ENCODE results near the gene SORCS2.

The SORCS2 gene

GRCh38 chr4:7248857-7249256 lies 56.5 kb downstream of the SORCS2 start:
- FAIRE-seq = no peak

- FAIRE-seq = no peak
Observed at GRCh38 chr4:7251321-7251720, 59.0 kb downstream of the SORCS2 start.

GRCh38 chr4:7252051-7252450 lies 59.7 kb downstream of the SORCS2 start:
- FAIRE-seq = no peak

GRCh38 chr4:7252510-7253340 lies 60.4 kb downstream of the SORCS2 start:
- no peak for FAIRE-seq

GRCh38 chr4:7253341-7253700 lies 61.0 kb downstream of the SORCS2 start:
- no peak for FAIRE-seq

GRCh38 chr4:7253837-7254236 lies 61.5 kb downstream of the SORCS2 start:
- FAIRE-seq = no peak

GRCh38 chr4:7254736-7255487 lies 62.6 kb downstream of the SORCS2 start:
- no peak for FAIRE-seq

- FAIRE-seq = no peak
Observed at GRCh38 chr4:7255488-7255881, 63.1 kb downstream of the SORCS2 start.

- FAIRE-seq = no peak
Observed at GRCh38 chr4:7255996-7256395, 63.7 kb downstream of the SORCS2 start.

GRCh38 chr4:7256984-7257810 lies 64.9 kb downstream of the SORCS2 start:
- no peak for FAIRE-seq

- FAIRE-seq = no peak
Observed at GRCh38 chr4:7259039-7259438, 66.7 kb downstream of the SORCS2 start.

- no peak for FAIRE-seq
Observed at GRCh38 chr4:7260569-7260968, 68.2 kb downstream of the SORCS2 start.

- FAIRE-seq = no peak
Observed at GRCh38 chr4:7261087-7261486, 68.7 kb downstream of the SORCS2 start.

GRCh38 chr4:7261536-7261935 lies 69.2 kb downstream of the SORCS2 start:
- FAIRE-seq = no peak

- no peak for FAIRE-seq
Observed at GRCh38 chr4:7262134-7262533, 69.8 kb downstream of the SORCS2 start.

GRCh38 chr4:7263166-7263565 lies 70.8 kb downstream of the SORCS2 start:
- no peak for FAIRE-seq

GRCh38 chr4:7264694-7265093 lies 72.4 kb downstream of the SORCS2 start:
- no peak for FAIRE-seq

- no peak for FAIRE-seq
Observed at GRCh38 chr4:7266525-7267292, 74.4 kb downstream of the SORCS2 start.

GRCh38 chr4:7267829-7268228 lies 75.5 kb downstream of the SORCS2 start:
- no peak for FAIRE-seq

- no peak for FAIRE-seq
Observed at GRCh38 chr4:7268941-7269340, 76.6 kb downstream of the SORCS2 start.

GRCh38 chr4:7270121-7270520 lies 77.8 kb downstream of the SORCS2 start:
- FAIRE-seq = no peak

- no peak for FAIRE-seq
Observed at GRCh38 chr4:7272404-7272803, 80.1 kb downstream of the SORCS2 start.

All from islet of Langerhans (tissue), 1 donor.